Esophagus muscularis mucosa (tissue), 2 donors: ENCODE results near the gene MARCO.

ENCODE experiments used
- POLR2A ChIP-seq: fragments of 450-650 bp; IDR thresholded peaks from one replicate; pipeline ENCODE4 v1.6.1; 2017; ENCODE audit warnings: antibody characterized with exemption, moderate library complexity, mild to moderate bottlenecking, low read depth
- POLR2AphosphoS5 ChIP-seq, 2 donors: sonication (generic); formaldehyde crosslinking; IDR thresholded peaks; one replicate each; pipeline ENCODE4 v1.6.1; 2017; ENCODE audit warnings: antibody characterized with exemption in 2 of 2

DNA sequence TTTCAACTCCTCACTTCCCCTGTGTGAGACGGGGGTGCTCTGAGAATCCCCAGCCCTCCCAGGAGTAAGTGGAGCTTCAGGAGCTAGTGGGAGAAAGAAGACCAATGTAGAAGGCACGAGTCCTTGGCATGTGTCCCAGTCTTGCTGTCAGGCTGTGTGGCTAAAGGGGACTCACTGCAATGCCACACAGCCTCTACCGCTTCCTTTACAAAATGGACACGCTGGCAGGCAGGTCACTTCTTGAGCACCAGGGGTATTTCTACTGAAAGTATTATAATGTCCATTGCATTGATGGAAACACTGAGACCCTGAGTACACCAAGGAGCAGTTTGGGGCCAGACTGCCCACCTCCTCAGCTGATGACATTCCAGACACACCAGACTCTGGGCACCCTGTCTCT, 35.8 kb upstream of the MARCO start:
- TF ChIP-seq POLR2A (no peak), POLR2AphosphoS5 (IDR thresholded peaks at IDR 0.05) (no peak)
